Natural killer cell treated with Interleukin-12 subunit alpha and Interleukin-12 subunit beta and Interleukin-15 and Interleukin-18, amount 100 ng/mL, for 72 hours (primary cell): Measurements from ENCODE around the gene PTPA. TPM values are rescaled to one million over a fixed set of nuclear protein-coding genes. Genes with fewer than 3 reads are reported as not detected.

ENCODE experiments used
- total RNA-seq, 2 donors: library from RNA; stranded (reverse); gene quantifications; one replicate each; pipeline ENCODE4 v1.2.3, GENCODE V29; 2022

Gene PTPA
- total RNA-seq, 2 donors from 2014 or later: 75.7 to 133 TPM

Other genes with a start within 250 kb of the PTPA start
- gene KYAT1, start 229.5 kb upstream of the PTPA start, total RNA-seq: 10 to 100 TPM in 1 of 2 donors, 1 to 10 TPM in 1; 6.7 to 19.9 TPM
- 10 to 100 TPM; 25.6 to 28.2 TPM for gene LRRC8A, start 229.3 kb upstream of the PTPA start, total RNA-seq
- 1 to 10 TPM in 1 of 2 donors, under 1 TPM in 1; 0.24 to 1.1 TPM for gene PHYHD1, start 190.4 kb upstream of the PTPA start, total RNA-seq
- gene DOLK, start 163.8 kb upstream of the PTPA start, total RNA-seq: 10 to 100 TPM in 1 of 2 donors, 1 to 10 TPM in 1; 8.7 to 11.5 TPM
- 100 to 1,000 TPM; 103 to 143 TPM for gene NUP188, start 163.7 kb upstream of the PTPA start, total RNA-seq
- gene SH3GLB2, start 83.1 kb upstream of the PTPA start, total RNA-seq: 10 to 100 TPM; 57.8 to 99.0 TPM
- 10 to 100 TPM; 42.4 to 82.6 TPM for gene MIGA2, start 74.8 kb upstream of the PTPA start, total RNA-seq
- gene DOLPP1, start 30.3 kb upstream of the PTPA start, total RNA-seq: 10 to 100 TPM; 18.6 to 24.1 TPM
- 10 to 100 TPM; 11.9 to 12.7 TPM for gene CRAT, start 622 bp upstream of the PTPA start, total RNA-seq
- gene IER5L, start 66.8 kb downstream of the PTPA start, total RNA-seq: 1 to 10 TPM in 1 of 2 donors, under 1 TPM in 1; 0.64 to 1.8 TPM